Chondrocyte (in vitro differentiated cells): ENCODE data around the gene BORCS6. TPM values are rescaled to one million over a fixed set of nuclear protein-coding genes. Genes with fewer than 3 reads are reported as not detected.
A peak's percentile ranks its signal among the peaks of the same experiment; 100 is the strongest.

Experiments used
- DNase-seq: peaks from one replicate; pipeline ENCODE4 v3.0.0; 2021; ENCODE audit warnings: mixed read lengths, low spot score
- H3K27ac Mint-ChIP-seq: one replicate; pipeline ENCODE4 v1.8.0; 2021; ENCODE audit warnings: mild to moderate bottlenecking, moderate library complexity, mixed read lengths; ENCODE audit not compliant: unreplicated experiment
- H3K27me3 Mint-ChIP-seq: 2 replicates; pipeline ENCODE4 v1.8.0; 2021; ENCODE audit warnings: low read depth, mixed read lengths
- H3K36me3 Mint-ChIP-seq: 2 replicates; pipeline ENCODE4 v1.8.0; 2021; ENCODE audit warnings: low read depth, mixed read lengths
- H3K4me1 Mint-ChIP-seq: 2 replicates; pipeline ENCODE4 v1.8.0; 2021; ENCODE audit warnings: low read depth, mild to moderate bottlenecking, mixed read lengths
- H3K4me3 Mint-ChIP-seq: one replicate; pipeline ENCODE4 v1.8.0; 2021; ENCODE audit warnings: mild to moderate bottlenecking, moderate library complexity, mixed read lengths; ENCODE audit not compliant: unreplicated experiment
- H3K9me3 Mint-ChIP-seq: 2 replicates; pipeline ENCODE4 v1.8.0; 2021; ENCODE audit warnings: low read depth, mixed read lengths
- CTCF ChIP-seq: fragments of 200-600 bp; sonication (generic); IDR thresholded peaks from 2 replicates; pipeline ENCODE4 v1.5.0; 2021; ENCODE audit warnings: antibody characterized with exemption, mild to moderate bottlenecking, moderate library complexity
- total RNA-seq: library from RNA; stranded (reverse); gene quantifications from 3 replicates; pipeline ENCODE4 v1.2.1, GENCODE V29; 2021

The BORCS6 gene
- total RNA-seq, 1 donor from 2014 or later: 8.2 TPM

GRCh38 chr17:8231701-8232100, 41.7 kb upstream of the BORCS6 start:
- no peak for TF ChIP-seq CTCF
- peaks cover 43% of the 10 kb centered on the region for H3K36me3 Mint-ChIP-seq
- H3K27ac Mint-ChIP-seq: no peak overlapping the region
- H3K4me3 Mint-ChIP-seq: no peak overlapping the region
- H3K4me1 Mint-ChIP-seq: peaks cover 9% of the 10 kb centered on the region
- DNase-seq: no peak
- H3K9me3 Mint-ChIP-seq: no peaks in the 10 kb centered on the region
- H3K27me3 Mint-ChIP-seq: no peaks in the 10 kb centered on the region

GRCh38 chr17:8227238-8227581, 37.2 kb upstream of the BORCS6 start:
- H3K36me3 Mint-ChIP-seq: peaks cover 23% of the 10 kb centered on the region
- DNase-seq: no peak
- H3K4me1 Mint-ChIP-seq: peaks cover 37% of the 10 kb centered on the region
- TF ChIP-seq CTCF: no peak
- no peaks in the 10 kb centered on the region for H3K27me3 Mint-ChIP-seq
- peak overlapping the region; percentile 74 for H3K4me3 Mint-ChIP-seq
- no peaks in the 10 kb centered on the region for H3K9me3 Mint-ChIP-seq
- peak overlapping the region; percentile 98 for H3K27ac Mint-ChIP-seq

GRCh38 chr17:8226536-8227237, 36.7 kb upstream of the BORCS6 start:
- Mint-ChIP-seq H3K27me3 (no peaks in the 10 kb centered on the region), H3K9me3 (no peaks in the 10 kb centered on the region), H3K36me3 (peaks cover 20% of the 10 kb centered on the region), H3K4me3 (peak overlapping the region; percentile 74), H3K4me1 (peaks cover 37% of the 10 kb centered on the region), H3K27ac (peak overlapping the region; percentile 98)
- no peak for TF ChIP-seq CTCF
- no peak for DNase-seq

- Mint-ChIP-seq H3K27me3 (no peaks in the 10 kb centered on the region), H3K4me1 (peaks cover 37% of the 10 kb centered on the region), H3K27ac (peak overlapping the region; percentile 98), H3K4me3 (peak overlapping the region; percentile 74), H3K9me3 (no peaks in the 10 kb centered on the region), H3K36me3 (peaks cover 15% of the 10 kb centered on the region)
- no peak for TF ChIP-seq CTCF
- DNase-seq: no peak
These were observed 36.0 kb upstream of the BORCS6 start for GRCh38 chr17:8225813-8226535.

- H3K36me3 Mint-ChIP-seq: peaks cover 10% of the 10 kb centered on the region
- H3K9me3 Mint-ChIP-seq: no peaks in the 10 kb centered on the region
- H3K27me3 Mint-ChIP-seq: no peaks in the 10 kb centered on the region
- TF ChIP-seq CTCF: no peak
- H3K4me1 Mint-ChIP-seq: peaks cover 41% of the 10 kb centered on the region
- H3K27ac Mint-ChIP-seq: peak overlapping the region; percentile 99
- DNase-seq: no peak
- H3K4me3 Mint-ChIP-seq: no peak overlapping the region
These were observed 35.2 kb upstream of the BORCS6 start for GRCh38 chr17:8224891-8225812.
